WTC11 (cell line): Measurements from ENCODE around the gene PRKAR2B.

ENCODE experiments used
- CTCF ChIP-seq: fragments of 200-600 bp; IDR thresholded peaks from 2 replicates; pipeline ENCODE4 v1.8.0; 2022; ENCODE audit warnings: antibody characterized with exemption
- NR3C1 ChIP-seq: sonication (generic); formaldehyde crosslinking; conservative IDR thresholded peaks from 2 replicates; pipeline ENCODE4 v1.8.1; 2023; ENCODE audit warnings: low read depth, mild to moderate bottlenecking, missing genetic modification reagents
- PRDM15 ChIP-seq: sonication (generic); formaldehyde crosslinking; IDR thresholded peaks from 2 replicates; pipeline ENCODE4 v1.8.0; 2022; ENCODE audit warnings: missing genetic modification reagents
- TF ChIP-seq, protein P1 (sequence below): sonication (generic); formaldehyde crosslinking; IDR thresholded peaks from 2 replicates; pipeline ENCODE4 v1.8.0; 2022; ENCODE audit warnings: mild to moderate bottlenecking, missing genetic modification reagents

GRCh38 chr7:107029061-107029763 lies 15.3 kb upstream of the PRKAR2B start:
- TF ChIP-seq PRDM15 (CRISPR knock-in tag) (no peak), NR3C1 (CRISPR knock-in tag) (no peak), CTCF (no peak)
- TF ChIP-seq, protein P1, sequence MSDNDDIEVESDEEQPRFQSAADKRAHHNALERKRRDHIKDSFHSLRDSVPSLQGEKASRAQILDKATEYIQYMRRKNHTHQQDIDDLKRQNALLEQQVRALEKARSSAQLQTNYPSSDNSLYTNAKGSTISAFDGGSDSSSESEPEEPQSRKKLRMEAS (CRISPR knock-in tag): no peak
